SK-N-SH (cell line): ENCODE measurements around the gene SRGAP3. TPM values are rescaled to one million over a fixed set of nuclear protein-coding genes. Genes with fewer than 3 reads are reported as not detected.

Experiments used
- CTCF ChIA-PET: fragments of 300-600, 350-600 bp; formaldehyde crosslinking; extraction: SDS; loops from one replicate; lab custom pipeline; 2021; lab: Yijun Ruan, JAX
- POLR2A ChIA-PET: fragments of 350-600 bp; sonication (Branson Sonifier 250); formaldehyde crosslinking; extraction: SDS; loops from one replicate; lab custom pipeline; 2020; ENCODE audit warnings: antibody characterized with exemption, inconsistent platforms; lab: Yijun Ruan, JAX
- DNase-seq: peaks from one replicate; pipeline ENCODE4 v3.0.0; 2012
- H2AFZ ChIP-seq: fragments of 200-600 bp; sonication (generic); 2 replicates; pipeline ENCODE4 v1.8.1; 2016; ENCODE audit warnings: antibody characterized with exemption, mild to moderate bottlenecking, low read depth
- H3F3A ChIP-seq: fragments of 200-600 bp; sonication (generic); replicated peaks from 2 replicates; pipeline ENCODE3; 2016; ENCODE audit warnings: antibody characterized with exemption, mild to moderate bottlenecking; ENCODE audit not compliant: insufficient read depth
- H3K27ac ChIP-seq, 2 experiments: fragments of 200-500 bp in 1 of 2; fragments of 200-600 bp in 1 of 2; sonication (Bioruptor generic) in 1 of 2; sonication (generic), shearing (Covaris generic) in 1 of 2; 2 replicates each; pipeline versions ENCODE4 v1.5.1 to v1.6.1; 2014 to 2016; ENCODE audit warnings: low read depth in 2 of 2, inconsistent platforms in 1 of 2, low read length in 1 of 2, mild to moderate bottlenecking in 1 of 2, mixed read lengths in 1 of 2
- H3K27me3 ChIP-seq: fragments of 200-600 bp; sonication (generic), shearing (Covaris generic); 2 replicates; pipeline ENCODE4 v1.6.1; 2016; ENCODE audit warnings: mixed run types; ENCODE audit not compliant: insufficient read depth
- H3K36me3 ChIP-seq, 2 experiments: fragments of 200-500 bp in 1 of 2; fragments of 200-600 bp in 1 of 2; sonication (Bioruptor generic) in 1 of 2; sonication (generic) in 1 of 2; replicated peaks in 1 of 2; 2 replicates each; pipeline versions ENCODE3 to v1.5.1; 2014 to 2016; ENCODE audit warnings: low read length in 1 of 2, mild to moderate bottlenecking in 1 of 2; ENCODE audit not compliant: insufficient read depth in 2 of 2, control insufficient read depth in 1 of 2
- H3K4me1 ChIP-seq, 2 experiments: fragments of 200-500 bp in 1 of 2; fragments of 200-600 bp in 1 of 2; sonication (Bioruptor generic) in 1 of 2; sonication (generic), shearing (Covaris generic) in 1 of 2; 2 replicates each; pipeline versions ENCODE4 v1.5.1 to v1.6.1; 2014 to 2016; ENCODE audit warnings: low read depth in 1 of 2, low read length in 1 of 2, mixed run types in 1 of 2; ENCODE audit not compliant: insufficient read depth in 2 of 2, control insufficient read depth in 1 of 2
- H3K4me2 ChIP-seq: fragments of 200-600 bp; sonication (generic), shearing (Covaris generic); 2 replicates; pipeline ENCODE4 v1.6.1; 2017; ENCODE audit warnings: mixed run types
- H3K4me3 ChIP-seq, 2 experiments: fragments of 200-500 bp in 1 of 2; fragments of 200-600 bp in 1 of 2; sonication (Bioruptor generic) in 1 of 2; sonication (generic), shearing (Covaris generic) in 1 of 2; 2 replicates each; pipeline versions ENCODE4 v1.5.1 to v1.8.1; 2014 to 2016; ENCODE audit warnings: low read depth in 2 of 2, inconsistent platforms in 1 of 2, low read length in 1 of 2, mild to moderate bottlenecking in 1 of 2, mixed read lengths in 1 of 2, moderate library complexity in 1 of 2
- H3K79me2 ChIP-seq: fragments of 200-600 bp; sonication (generic); 2 replicates; pipeline ENCODE4 v1.8.1; 2017; ENCODE audit warnings: mild to moderate bottlenecking; ENCODE audit not compliant: insufficient read depth
- H3K9ac ChIP-seq: fragments of 200-600 bp; sonication (generic); 2 replicates; pipeline ENCODE4 v1.6.1; 2017; ENCODE audit warnings: mixed run types
- H3K9me2 ChIP-seq: fragments of 200-600 bp; sonication (generic); 2 replicates; pipeline ENCODE4 v1.6.1; 2017; ENCODE audit warnings: mixed run types
- H3K9me3 ChIP-seq: fragments of 200-600 bp; sonication (generic); 2 replicates; pipeline ENCODE4 v1.6.1; 2017; ENCODE audit warnings: mixed run types, mild to moderate bottlenecking, moderate library complexity
- H4K20me1 ChIP-seq: fragments of 200-600 bp; sonication (generic); 2 replicates; pipeline ENCODE4 v1.6.1; 2017; ENCODE audit warnings: mild to moderate bottlenecking, mixed run types; ENCODE audit not compliant: insufficient read depth
- ELF1 ChIP-seq: IDR thresholded peaks from 2 replicates; pipeline ENCODE4 v1.4.0; 2012
- EZH2phosphoT487 ChIP-seq: fragments of 200-600 bp; sonication (generic); IDR thresholded peaks from 2 replicates; pipeline ENCODE4 v1.6.1; 2017; ENCODE audit warnings: low read depth, mixed run types, mild to moderate bottlenecking, antibody characterized with exemption, moderate library complexity, borderline replicate concordance
- FOXJ3 ChIP-seq: sonication (generic); formaldehyde crosslinking; IDR thresholded peaks from 2 replicates; pipeline ENCODE4 v1.5.1; 2020; ENCODE audit warnings: mild to moderate bottlenecking, missing genetic modification reagents
- FOXM1 ChIP-seq: IDR thresholded peaks from 2 replicates; pipeline ENCODE4 v1.4.0; 2012; ENCODE audit warnings: low read depth, mild to moderate bottlenecking
- GABPA ChIP-seq: IDR thresholded peaks from 2 replicates; pipeline ENCODE4 v1.4.0; 2012; ENCODE audit warnings: low read depth, mild to moderate bottlenecking
- GATA2 ChIP-seq: sonication (generic); formaldehyde crosslinking; IDR thresholded peaks from 2 replicates; pipeline ENCODE4 v1.5.0; 2020; ENCODE audit warnings: mild to moderate bottlenecking, missing genetic modification reagents
- IRF3 ChIP-seq: fragments of 150-350 bp; IDR thresholded peaks from 2 replicates; pipeline ENCODE4 v1.6.1; 2016; ENCODE audit warnings: mild to moderate bottlenecking, low read depth, low read length
- JUND ChIP-seq: IDR thresholded peaks from 2 replicates; pipeline ENCODE4 v1.4.0; 2012
- MXI1 ChIP-seq: IDR thresholded peaks from 2 replicates; pipeline ENCODE4 v1.6.1; 2012; ENCODE audit warnings: mild to moderate bottlenecking, low read depth, low read length, improper control_type of control experiment
- NFIC ChIP-seq: IDR thresholded peaks from 2 replicates; pipeline ENCODE4 v1.4.0; 2012; ENCODE audit warnings: borderline replicate concordance
- NRF1 ChIP-seq: IDR thresholded peaks from 2 replicates; pipeline ENCODE4 v1.6.1; 2012; ENCODE audit warnings: low read depth, mild to moderate bottlenecking, low read length
- POLR2AphosphoS5 ChIP-seq: IDR thresholded peaks from 2 replicates; pipeline ENCODE4 v1.6.1; 2012; ENCODE audit warnings: low read depth, low read length
- RAD21 ChIP-seq: IDR thresholded peaks from 2 replicates; pipeline ENCODE4 v1.6.1; 2012; ENCODE audit warnings: mild to moderate bottlenecking, low read length
- RFX5 ChIP-seq: IDR thresholded peaks from 2 replicates; pipeline ENCODE4 v1.6.1; 2012; ENCODE audit warnings: mild to moderate bottlenecking, improper control_type of control experiment, low read length
- RXRA ChIP-seq: IDR thresholded peaks from 2 replicates; pipeline ENCODE4 v1.4.0; 2012; ENCODE audit warnings: low read depth, mild to moderate bottlenecking, borderline replicate concordance
- SMC3 ChIP-seq: IDR thresholded peaks from 2 replicates; pipeline ENCODE4 v1.6.1; 2012; ENCODE audit warnings: low read depth, low read length, improper control_type of control experiment
- TAF1 ChIP-seq: IDR thresholded peaks from 2 replicates; pipeline ENCODE4 v1.6.1; 2012; ENCODE audit warnings: low read depth, mild to moderate bottlenecking, low read length, moderate library complexity, borderline replicate concordance
- TCF12 ChIP-seq: IDR thresholded peaks from 2 replicates; pipeline ENCODE4 v1.4.0; 2012
- USF1 ChIP-seq: IDR thresholded peaks from 2 replicates; pipeline ENCODE4 v1.4.0; 2012; ENCODE audit warnings: low read depth, borderline replicate concordance
- YY1 ChIP-seq: IDR thresholded peaks from 2 replicates; pipeline ENCODE4 v1.4.0; 2012; ENCODE audit warnings: low read depth, mild to moderate bottlenecking
- WGBS: methylation state at CpG from one replicate; pipeline ENCODE4 v1.1.6; 2017; ENCODE audit warnings: low lambda C conversion rate; 5-methylcytosine and 5-hydroxymethylcytosine counted together
- polyA plus RNA-seq, 3 experiments: library from polyadenylated mRNA; depleted of rRNA; stranded (reverse); fragments of >200 nt; gene quantifications; 2 replicates each; pipeline ENCODE4 v1.2.3, GENCODE V29; 2012
- TF ChIP-seq, protein P1 (sequence below): IDR thresholded peaks from 2 replicates; pipeline ENCODE4 v1.4.0; 2012; ENCODE audit warnings: low read depth, borderline replicate concordance
- TF ChIP-seq, protein P2 (sequence below): IDR thresholded peaks from 2 replicates; pipeline ENCODE4 v1.4.0; 2012; ENCODE audit warnings: low read depth

The SRGAP3 gene
- polyA plus RNA-seq, 1 of the 3 experiments (the other 2 are of a cell fraction), result 2.8 TPM

- no peak for DNase-seq
- Histone ChIP-seq H3K9me3 (no peaks in the 10 kb centered on the region), H3K27me3 (no peaks in the 10 kb centered on the region), H4K20me1 (no peaks in the 10 kb centered on the region), H3K27ac (no peak overlapping the region), H3K4me2 (no peak overlapping the region), H3F3A (no peaks in the 10 kb centered on the region), H3K4me3 (no peak overlapping the region), H3K9ac (no peak overlapping the region), H3K4me1 (peaks cover 0 to 20% of the 10 kb centered on the region in 2 experiments; a peak in 2 of 4 replicates)
- WGBS, result 50% methylated on average over 2 of the region's 2 CpGs
- POLR2A ChIA-PET, result no interaction called here
- TF ChIP-seq NRF1 (no peak), FOXM1 (no peak), RFX5 (no peak), RXRA (no peak), GABPA (no peak), USF1 (no peak), SMC3 (no peak), EZH2phosphoT487 (no peak), TCF12 (no peak), NFIC (no peak), POLR2AphosphoS5 (no peak), MXI1 (no peak), RAD21 (no peak), GATA2 (CRISPR knock-in tag) (no peak), TAF1 (no peak), FOXJ3 (CRISPR knock-in tag) (no peak), ELF1 (no peak)
- TF ChIP-seq, protein P1, sequence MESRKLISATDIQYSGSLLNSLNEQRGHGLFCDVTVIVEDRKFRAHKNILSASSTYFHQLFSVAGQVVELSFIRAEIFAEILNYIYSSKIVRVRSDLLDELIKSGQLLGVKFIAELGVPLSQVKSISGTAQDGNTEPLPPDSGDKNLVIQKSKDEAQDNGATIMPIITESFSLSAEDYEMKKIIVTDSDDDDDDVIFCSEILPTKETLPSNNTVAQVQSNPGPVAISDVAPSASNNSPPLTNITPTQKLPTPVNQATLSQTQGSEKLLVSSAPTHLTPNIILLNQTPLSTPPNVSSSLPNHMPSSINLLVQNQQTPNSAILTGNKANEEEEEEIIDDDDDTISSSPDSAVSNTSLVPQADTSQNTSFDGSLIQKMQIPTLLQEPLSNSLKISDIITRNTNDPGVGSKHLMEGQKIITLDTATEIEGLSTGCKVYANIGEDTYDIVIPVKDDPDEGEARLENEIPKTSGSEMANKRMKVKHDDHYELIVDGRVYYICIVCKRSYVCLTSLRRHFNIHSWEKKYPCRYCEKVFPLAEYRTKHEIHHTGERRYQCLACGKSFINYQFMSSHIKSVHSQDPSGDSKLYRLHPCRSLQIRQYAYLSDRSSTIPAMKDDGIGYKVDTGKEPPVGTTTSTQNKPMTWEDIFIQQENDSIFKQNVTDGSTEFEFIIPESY, result no peak
- TF ChIP-seq, all 33 proteins: peak for 0
- no peaks in the 10 kb centered on the region for H3K36me3 ChIP-seq
- no peak overlapping the region for H2AFZ ChIP-seq
- H3K9me2 ChIP-seq, result no peaks in the 10 kb centered on the region
- no peaks in the 10 kb centered on the region for H3K79me2 ChIP-seq
- CTCF ChIA-PET, result interaction anchor here (1.1 kb wide), 1 partner anchor 69 kb away, joined by 3 read pairs; no protein-coding TSS in a partner anchor
These were observed 208.4 kb downstream of the SRGAP3 start for GRCh38 chr3:9040996-9041395.

DNA sequence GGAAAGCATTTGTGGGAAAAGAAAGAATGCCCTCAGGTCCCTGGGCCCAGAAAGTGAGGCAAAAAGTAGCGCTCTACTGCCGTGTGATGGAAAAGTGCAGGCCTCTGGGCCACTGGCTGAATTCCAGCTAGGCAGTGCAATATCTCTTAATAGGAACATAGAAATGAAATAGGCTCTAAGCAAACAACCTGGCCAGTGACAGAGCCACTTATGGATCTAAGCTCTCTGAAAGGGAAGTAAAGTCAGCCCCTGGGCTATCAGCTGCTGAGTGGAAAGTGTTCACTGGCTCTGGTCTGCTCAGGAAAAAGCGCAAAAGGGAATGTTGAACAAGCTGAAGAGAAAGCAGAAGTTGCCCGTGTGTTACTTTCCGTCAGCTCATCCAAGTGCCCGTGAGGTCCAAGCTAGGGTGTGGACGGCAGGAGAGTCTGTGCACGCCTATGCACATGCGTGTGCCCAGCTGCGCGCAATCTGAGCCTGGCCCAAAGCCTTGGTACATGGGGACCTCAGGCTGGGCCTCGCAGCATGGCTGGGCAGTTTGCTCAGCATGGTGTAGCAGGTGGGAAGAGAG, 212.2 kb downstream of the SRGAP3 start:
- no peaks in the 10 kb centered on the region for H4K20me1 ChIP-seq
- POLR2A ChIA-PET, result no interaction called here
- CTCF ChIA-PET, result interaction anchor here (1.0 to 2.2 kb wide), 3 partner anchors 15 to 49 kb away, joined by 3 to 9 read pairs (median 9); no protein-coding TSS in a partner anchor
- TF ChIP-seq NRF1 (no peak), POLR2AphosphoS5 (no peak), FOXM1 (no peak), JUND (no peak), YY1 (no peak), FOXJ3 (CRISPR knock-in tag) (no peak), SMC3 (no peak), NFIC (no peak), IRF3 (no peak)
- TF ChIP-seq, protein P2, sequence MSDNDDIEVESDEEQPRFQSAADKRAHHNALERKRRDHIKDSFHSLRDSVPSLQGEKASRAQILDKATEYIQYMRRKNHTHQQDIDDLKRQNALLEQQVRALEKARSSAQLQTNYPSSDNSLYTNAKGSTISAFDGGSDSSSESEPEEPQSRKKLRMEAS, result no peak

More for the DNA sequence above, 212.2 kb downstream of the SRGAP3 start:
- Histone ChIP-seq H3F3A (no peaks in the 10 kb centered on the region), H3K4me3 (no peak overlapping the region), H3K27ac (peak overlapping the region in 1 of 2 experiments; percentile 50; a peak in 2 of 4 replicates), H2AFZ (no peak overlapping the region), H3K9me2 (no peaks in the 10 kb centered on the region), H3K36me3 (no peaks in the 10 kb centered on the region), H3K79me2 (no peaks in the 10 kb centered on the region), H3K27me3 (no peaks in the 10 kb centered on the region), H3K4me2 (no peak overlapping the region), H3K9me3 (no peaks in the 10 kb centered on the region), H3K4me1 (peaks cover 0 to 27% of the 10 kb centered on the region in 2 experiments; a peak in 2 of 4 replicates), H3K9ac (no peak overlapping the region)
- WGBS, result 70% methylated on average over 12 of the region's 12 CpGs
- peak; percentile 51 for DNase-seq
